Right lobe of liver (tissue), 6 donors: ENCODE measurements around the gene GABRA4. TPM values are rescaled to one million over a fixed set of nuclear protein-coding genes. Genes with fewer than 3 reads are reported as not detected.

ENCODE experiments used
- ATAC-seq, 4 donors: fragments of 200-7000 bp; cut with Tn5 transposase; one replicate each; pipeline ENCODE4 v1.9.1; 2020; ENCODE audit warnings: mild to moderate bottlenecking in 4 of 4, moderate library complexity in 4 of 4
- DNase-seq, 3 donors: peaks; one replicate each; pipeline ENCODE4 v3.0.0-alpha.2; 2020
- H3K27ac ChIP-seq, 3 donors: fragments of 200-600 bp; one replicate each; pipeline ENCODE4 v1.8.0; 2022
- H3K27me3 ChIP-seq, 2 donors: fragments of 200-600 bp; one replicate each; pipeline ENCODE4 v1.8.0; 2022
- H3K36me3 ChIP-seq, 4 donors: fragments of 200-600 bp; sonication (generic) in 1 of 4; one replicate each; pipeline versions ENCODE4 v1.5.1 to v1.8.0; 2017 to 2022; ENCODE audit warnings: control low read depth in 1 of 4
- H3K4me1 ChIP-seq, 4 donors: fragments of 200-600 bp; sonication (generic) in 1 of 4; one replicate each; pipeline versions ENCODE4 v1.5.1 to v1.8.0; 2017 to 2022; ENCODE audit warnings: control low read depth in 1 of 4
- H3K4me3 ChIP-seq, 3 donors: fragments of 200-600 bp; one replicate each; pipeline ENCODE4 v1.8.0; 2022
- H3K9me3 ChIP-seq, 4 donors: fragments of 200-600 bp; sonication (generic) in 1 of 4; one replicate each; pipeline versions ENCODE4 v1.5.1 to v1.8.0; 2017 to 2022; ENCODE audit warnings: control low read depth in 1 of 4
- POLR2A ChIP-seq: fragments of 450-650 bp; IDR thresholded peaks from one replicate; pipeline ENCODE4 v1.6.1; 2017; ENCODE audit warnings: antibody characterized with exemption, mild to moderate bottlenecking
- WGBS: methylation state at CpG from one replicate; pipeline ENCODE4 v1.1.6; 2018; ENCODE audit warnings: low coverage, low lambda C conversion rate; ENCODE audit not compliant: insufficient coverage; ENCODE audit errors: missing lambda C conversion rate; 5-methylcytosine and 5-hydroxymethylcytosine counted together
- intact Hi-C, 2 donors: fragments of 100-400 bp; cut with DNase I; formaldehyde crosslinking; loops; one replicate each; pipeline versions ENCODE4 v1.11.2 to v1.14.1; 2022
- total RNA-seq, 6 experiments: library from RNA; depleted of rRNA in 2 of 6; stranded (reverse); fragments of >200 nt in 2 of 6; fragmentation: NEBNext Ultra II Directional in 3 of 6; extraction: Animal tissue kit (Norgen Biotek cat#: 25700) in 3 of 6; gene quantifications; one replicate each; pipeline versions ENCODE4 v1.1.0 to v1.2.4, GENCODE V29; 2016 to 2023
- TF ChIP-seq, protein P1 (sequence below), 4 donors: fragments of 200-600 bp in 3 of 4; fragments of 450-650 bp in 1 of 4; IDR thresholded peaks; one replicate each; pipeline versions ENCODE4 v1.5.1 to v1.8.0; 2016 to 2022; ENCODE audit warnings: antibody characterized with exemption in 4 of 4, mild to moderate bottlenecking in 2 of 4
- donor health status: DM: no; HTN: yes; CAD: no.
- donor health status: DM: no; HTN: no; CAD: no.
- donor health status: DM: no; HTN: no; CAD: no.
- donor health status: DM: no; HTN: yes; CAD: no.
- donor health status: DM: no; HTN: yes; CAD: no.

The GABRA4 gene
- total RNA-seq, 6 experiments from 2014 or later: 0.12 TPM; not detected in 5

DNA sequence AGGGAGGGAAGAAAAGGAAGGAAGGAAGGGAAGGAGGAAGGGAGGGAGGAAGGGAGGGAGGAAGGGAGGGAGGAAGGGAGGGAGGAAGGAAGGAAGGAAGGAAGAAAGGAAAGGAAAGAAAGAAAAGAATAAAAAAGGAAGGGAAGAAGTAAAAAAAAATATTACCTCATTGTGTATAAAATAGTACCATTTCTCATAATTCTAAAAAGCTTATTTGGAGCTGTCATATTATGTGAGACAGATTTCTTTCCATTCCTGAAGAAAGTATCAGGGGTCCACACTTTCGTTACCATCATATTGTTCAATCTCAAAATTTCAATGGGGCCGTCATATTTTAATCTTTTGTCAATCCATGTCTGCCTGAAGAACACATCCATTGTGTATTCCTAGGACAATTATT, 16.1 kb downstream of the GABRA4 start:
- intact Hi-C loops: no loop called here
- DNase-seq (no peak), ATAC-seq (no peak)
- 55% methylated on average over 2 of the region's 2 CpGs for WGBS
- H3K4me3 ChIP-seq: no peak overlapping the region
- H3K36me3 ChIP-seq: no peaks in the 10 kb centered on the region
- H3K9me3 ChIP-seq: no peaks in the 10 kb centered on the region
- H3K27ac ChIP-seq: no peak overlapping the region
- no peaks in the 10 kb centered on the region for H3K4me1 ChIP-seq
- TF ChIP-seq, protein P1, sequence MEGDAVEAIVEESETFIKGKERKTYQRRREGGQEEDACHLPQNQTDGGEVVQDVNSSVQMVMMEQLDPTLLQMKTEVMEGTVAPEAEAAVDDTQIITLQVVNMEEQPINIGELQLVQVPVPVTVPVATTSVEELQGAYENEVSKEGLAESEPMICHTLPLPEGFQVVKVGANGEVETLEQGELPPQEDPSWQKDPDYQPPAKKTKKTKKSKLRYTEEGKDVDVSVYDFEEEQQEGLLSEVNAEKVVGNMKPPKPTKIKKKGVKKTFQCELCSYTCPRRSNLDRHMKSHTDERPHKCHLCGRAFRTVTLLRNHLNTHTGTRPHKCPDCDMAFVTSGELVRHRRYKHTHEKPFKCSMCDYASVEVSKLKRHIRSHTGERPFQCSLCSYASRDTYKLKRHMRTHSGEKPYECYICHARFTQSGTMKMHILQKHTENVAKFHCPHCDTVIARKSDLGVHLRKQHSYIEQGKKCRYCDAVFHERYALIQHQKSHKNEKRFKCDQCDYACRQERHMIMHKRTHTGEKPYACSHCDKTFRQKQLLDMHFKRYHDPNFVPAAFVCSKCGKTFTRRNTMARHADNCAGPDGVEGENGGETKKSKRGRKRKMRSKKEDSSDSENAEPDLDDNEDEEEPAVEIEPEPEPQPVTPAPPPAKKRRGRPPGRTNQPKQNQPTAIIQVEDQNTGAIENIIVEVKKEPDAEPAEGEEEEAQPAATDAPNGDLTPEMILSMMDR (IDR thresholded peaks at IDR 0.05): no peak
- no peak for TF ChIP-seq POLR2A
- H3K27me3 ChIP-seq: no peaks in the 10 kb centered on the region

DNA sequence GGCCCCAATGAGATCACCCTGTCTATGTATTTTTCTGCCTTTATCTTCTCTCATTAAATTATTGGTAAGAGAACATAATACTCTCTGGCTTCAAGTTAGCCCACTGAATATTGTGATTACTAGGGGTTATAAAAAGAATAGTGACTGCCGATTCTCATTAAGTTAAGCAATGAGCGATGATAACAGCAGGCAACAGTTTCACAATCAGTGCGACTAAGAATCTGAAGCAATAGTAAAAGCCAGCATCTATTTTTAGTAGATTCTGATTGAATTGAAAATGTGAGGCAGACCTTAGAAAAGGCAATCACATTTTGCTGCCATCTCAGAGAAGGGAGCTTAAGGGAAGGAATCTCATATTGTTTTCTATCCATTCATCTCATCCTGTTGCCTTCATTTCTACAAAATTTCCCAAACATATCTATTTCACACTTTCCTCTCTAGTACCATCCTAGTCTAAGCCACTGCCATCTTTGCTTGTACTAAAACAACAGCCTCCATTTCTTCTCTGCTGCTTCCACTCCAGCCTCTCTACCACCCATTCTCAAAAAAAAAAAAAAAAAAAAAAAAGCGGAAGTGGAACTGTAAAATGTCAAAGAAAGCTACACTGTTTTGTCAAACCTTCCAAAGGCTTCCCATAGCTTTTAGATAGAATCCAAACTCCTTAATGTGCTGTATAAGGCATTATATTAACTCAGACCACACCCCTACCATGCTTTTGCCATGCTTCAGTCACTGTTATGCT, 17.4 kb downstream of the GABRA4 start:
- DNase-seq: no peak
- Histone ChIP-seq H3K4me3 (no peak overlapping the region), H3K9me3 (no peaks in the 10 kb centered on the region), H3K27ac (no peak overlapping the region), H3K36me3 (no peaks in the 10 kb centered on the region), H3K27me3 (no peaks in the 10 kb centered on the region), H3K4me1 (no peaks in the 10 kb centered on the region)
- WGBS: 32% methylated on average over 4 of the region's 4 CpGs
- ATAC-seq: no peak
- intact Hi-C loops: no loop called here
- TF ChIP-seq, protein P1 (IDR thresholded peaks at IDR 0.05): no peak
- TF ChIP-seq POLR2A: no peak

DNA sequence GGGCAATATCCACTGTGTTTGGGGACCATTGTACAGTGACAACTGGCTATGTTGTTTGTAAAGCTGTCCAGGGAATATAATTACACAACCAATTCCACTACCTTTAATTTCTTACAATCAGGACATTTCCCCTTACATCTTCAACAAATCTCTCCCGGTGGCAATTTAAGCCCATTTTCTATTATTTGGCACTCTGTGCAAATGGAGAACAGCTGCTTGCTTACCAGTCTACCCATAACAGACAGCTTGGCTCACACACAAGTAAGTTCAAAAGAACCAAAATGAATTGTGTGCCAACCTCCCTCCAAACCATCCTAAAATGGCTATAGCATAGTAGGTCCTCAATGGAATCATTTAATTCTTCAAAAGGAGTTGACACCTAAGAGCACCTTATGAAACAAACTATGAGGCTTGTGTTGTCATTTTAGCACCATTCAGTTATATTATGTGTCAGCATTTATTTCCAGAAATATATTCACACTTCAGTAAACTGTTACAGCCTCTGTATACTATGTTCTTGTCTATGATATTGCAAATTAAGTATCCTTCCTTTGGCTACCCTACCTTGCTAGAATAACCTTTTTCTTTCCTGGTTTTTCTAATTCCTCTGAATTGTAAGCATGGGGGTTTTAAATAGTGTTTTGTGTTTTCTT, 18.4 kb downstream of the GABRA4 start:
- H3K4me3 ChIP-seq: no peak overlapping the region
- no peaks in the 10 kb centered on the region for H3K27me3 ChIP-seq
- intact Hi-C loops: no loop called here
- WGBS: 50% methylated on average over 1 of the region's 1 CpG
- H3K9me3 ChIP-seq: no peaks in the 10 kb centered on the region
- H3K4me1 ChIP-seq: no peaks in the 10 kb centered on the region
- DNase-seq (no peak), ATAC-seq (no peak)
- no peaks in the 10 kb centered on the region for H3K36me3 ChIP-seq
- no peak overlapping the region for H3K27ac ChIP-seq
- TF ChIP-seq POLR2A: no peak
- TF ChIP-seq, protein P1 (IDR thresholded peaks at IDR 0.05): no peak

DNA sequence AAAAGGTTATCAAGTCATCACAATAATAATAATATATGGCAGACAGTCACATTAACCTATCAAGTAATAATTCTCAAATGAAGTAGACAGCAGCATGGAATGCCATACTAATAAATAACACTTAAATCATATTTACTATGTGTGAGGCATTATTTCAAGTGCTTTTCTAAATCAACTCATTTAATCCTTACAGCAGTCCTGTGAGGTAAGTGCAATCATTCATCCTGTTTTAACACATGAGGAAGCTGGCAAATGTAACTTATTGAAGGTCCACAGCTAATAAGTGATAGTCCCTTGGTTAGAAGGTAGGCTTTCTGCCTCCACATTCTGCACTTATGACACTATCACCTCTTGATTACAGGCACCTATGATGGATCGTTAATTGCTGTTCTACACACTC, 24.5 kb downstream of the GABRA4 start:
- no peak overlapping the region for H3K4me3 ChIP-seq

More for the DNA sequence above, 24.5 kb downstream of the GABRA4 start:
- 35% methylated on average over 1 of the region's 1 CpG for WGBS
- H3K36me3 ChIP-seq: no peaks in the 10 kb centered on the region
- H3K27me3 ChIP-seq: no peaks in the 10 kb centered on the region
- no peaks in the 10 kb centered on the region for H3K9me3 ChIP-seq
- no peak for TF ChIP-seq POLR2A
- TF ChIP-seq, protein P1 (IDR thresholded peaks at IDR 0.05): no peak
- intact Hi-C loops: no loop called here
- no peak overlapping the region for H3K27ac ChIP-seq
- H3K4me1 ChIP-seq: no peaks in the 10 kb centered on the region
- ATAC-seq (no peak), DNase-seq (no peak)
